Adrenal gland (tissue), 5 donors: ENCODE data around the gene SCG3.

Experiments
- CTCF ChIP-seq, 6 experiments: fragments of 450-650 bp in 4 of 6; fragments of 200-600 bp in 2 of 6; sonication (generic) in 1 of 6; IDR thresholded peaks; 1 replicate in 5 of 6; 2 replicates in 1 of 6; pipeline versions ENCODE4 v1.5.1 to v1.8.0; 2016 to 2021; ENCODE audit warnings: antibody characterized with exemption in 6 of 6, mild to moderate bottlenecking in 2 of 6, moderate library complexity in 1 of 6
- POLR2A ChIP-seq, 2 donors: fragments of 450-650 bp; IDR thresholded peaks; one replicate each; pipeline ENCODE4 v1.6.1; 2017; ENCODE audit warnings: antibody characterized with exemption in 2 of 2, mild to moderate bottlenecking in 2 of 2, moderate library complexity in 1 of 2
- donor health status: DM: no; HTN: no; CAD: no.

GRCh38 chr15:51697163-51697562, 15.9 kb downstream of the SCG3 start:
- TF ChIP-seq CTCF (IDR thresholded peaks at IDR 0.05) (no peak), POLR2A (IDR thresholded peaks at IDR 0.05) (no peak)
